GM23248 (cell line): ENCODE measurements around the gene CLPTM1.

Experiments used
- EZH2 ChIP-seq: fragments of 200-600 bp; sonication (generic); IDR thresholded peaks from 2 replicates; pipeline ENCODE4 v1.6.1; 2018; ENCODE audit warnings: antibody characterized with exemption, mild to moderate bottlenecking; ENCODE audit not compliant: insufficient read depth, poor library complexity, severe bottlenecking
- EZH2phosphoT487 ChIP-seq: fragments of 200-600 bp; sonication (generic); IDR thresholded peaks from 2 replicates; pipeline ENCODE4 v1.6.1; 2018; ENCODE audit warnings: antibody characterized with exemption, moderate library complexity, mild to moderate bottlenecking, low read depth; ENCODE audit not compliant: insufficient read depth

DNA sequence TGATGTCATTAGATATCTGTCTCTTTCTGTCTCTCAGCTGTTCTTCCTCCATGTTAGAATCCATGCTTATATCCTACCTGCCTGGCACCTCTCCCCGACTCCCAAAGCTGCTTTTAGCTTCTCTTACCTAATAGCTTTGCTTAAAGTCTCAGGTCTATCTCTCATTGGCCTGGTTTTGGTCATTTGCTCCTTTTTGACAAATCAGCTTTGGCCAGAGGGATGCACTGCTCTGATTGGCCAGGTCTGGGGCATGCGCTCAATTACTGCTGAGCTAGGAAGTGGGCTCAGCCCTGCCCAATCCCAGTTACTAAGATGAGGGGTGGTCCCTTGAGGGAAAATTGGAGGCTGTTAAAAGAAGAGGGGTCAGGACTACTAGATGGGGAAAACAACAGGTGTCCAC is 72.2 kb downstream of the CLPTM1 start:
- TF ChIP-seq EZH2 (no peak), EZH2phosphoT487 (no peak)
